Kidney (tissue), 14 donors: ENCODE results near the gene ABCG1. TPM values are rescaled to one million over a fixed set of nuclear protein-coding genes. Genes with fewer than 3 reads are reported as not detected.
A peak's percentile ranks its signal among the peaks of the same experiment; 100 is the strongest.

Experiments
- DNase-seq, 5 donors: peaks; one replicate each; pipeline ENCODE4 v3.0.0-alpha.2; 2013 to 2020
- FAIRE-seq: peaks from 2 replicates; lab custom pipeline; 2012; peaks lifted over from hg19 to GRCh38; lab: Jason Lieb, UNC
- H3K27ac ChIP-seq, 2 donors: one replicate each; pipeline ENCODE4 v1.7.0; 2013; ENCODE audit warnings: low read depth in 2 of 2, low read length in 2 of 2, inconsistent platforms in 1 of 2
- H3K27me3 ChIP-seq: one replicate; pipeline ENCODE4 v1.7.1; 2013; ENCODE audit warnings: low read length, inconsistent platforms; ENCODE audit not compliant: control insufficient read depth, insufficient read depth
- H3K36me3 ChIP-seq, 3 donors: one replicate each; pipeline versions ENCODE4 v1.7.0 to v1.7.1; 2013; ENCODE audit warnings: low read length in 3 of 3, control low read depth in 1 of 3, inconsistent platforms in 1 of 3; ENCODE audit not compliant: insufficient read depth in 3 of 3, control insufficient read depth in 2 of 3
- H3K4me1 ChIP-seq, 3 donors: one replicate each; pipeline versions ENCODE4 v1.7.0 to v1.7.1; 2013; ENCODE audit warnings: low read length in 3 of 3, inconsistent platforms in 1 of 3, low read depth in 1 of 3; ENCODE audit not compliant: control insufficient read depth in 2 of 3, insufficient read depth in 2 of 3
- H3K4me3 ChIP-seq, 3 donors: one replicate each; pipeline versions ENCODE4 v1.7.0 to v1.8.1; 2013; ENCODE audit warnings: low read length in 3 of 3, control low read depth in 1 of 3, inconsistent platforms in 1 of 3
- H3K9ac ChIP-seq, 3 donors: one replicate each; pipeline versions ENCODE4 v1.7.0 to v1.7.1; 2013; ENCODE audit warnings: low read length in 3 of 3, control low read depth in 1 of 3, inconsistent platforms in 1 of 3
- H3K9me3 ChIP-seq, 3 donors: one replicate each; pipeline versions ENCODE4 v1.7.0 to v1.7.1; 2013; ENCODE audit warnings: low read length in 3 of 3, control low read depth in 1 of 3, inconsistent platforms in 1 of 3; ENCODE audit not compliant: control insufficient read depth in 2 of 3, insufficient read depth in 1 of 3
- intact Hi-C: fragments of 100-400 bp; cut with DNase I; formaldehyde crosslinking; loops from one replicate; pipeline ENCODE4 v1.11.1; 2022
- polyA plus RNA-seq: library from polyadenylated mRNA; stranded (reverse); fragments of 350-450 nt; fragmentation: Illumina TruSeq; extraction: RNeasy Lipid Tissue Mini Kit (QIAGEN cat#74804); gene quantifications from one replicate; pipeline ENCODE4 v1.2.3, GENCODE V29; 2014; ENCODE audit warnings: low read depth, low replicate concordance; ENCODE audit not compliant: insufficient read depth
- total RNA-seq: library from RNA; stranded (reverse); fragmentation: NEBNext Ultra II Directional; extraction: Animal tissue kit (Norgen Biotek cat#: 25700); gene quantifications from one replicate; pipeline ENCODE4 v1.2.1, GENCODE V29; 2021
- TF ChIP-seq, protein P1 (sequence below): IDR thresholded peaks from 3 replicates; pipeline ENCODE4 v1.5.1; 2012; ENCODE audit warnings: mild to moderate bottlenecking, moderate library complexity, borderline replicate concordance; ENCODE audit not compliant: insufficient read depth; ENCODE audit errors: extremely low read depth
- donor health status: control.
- donor health status: control.
- donor health status: control.
- donor health status: control.
- donor health status: control.
- donor health status: DM: yes; HTN: yes; CAD: no.
- donor health status: Normal renal cell carcinoma (clear cell type).

The ABCG1 gene
- total and polyA plus RNA-seq, 2 donors from 2014 or later: 5.6 to 27.6 TPM

DNA sequence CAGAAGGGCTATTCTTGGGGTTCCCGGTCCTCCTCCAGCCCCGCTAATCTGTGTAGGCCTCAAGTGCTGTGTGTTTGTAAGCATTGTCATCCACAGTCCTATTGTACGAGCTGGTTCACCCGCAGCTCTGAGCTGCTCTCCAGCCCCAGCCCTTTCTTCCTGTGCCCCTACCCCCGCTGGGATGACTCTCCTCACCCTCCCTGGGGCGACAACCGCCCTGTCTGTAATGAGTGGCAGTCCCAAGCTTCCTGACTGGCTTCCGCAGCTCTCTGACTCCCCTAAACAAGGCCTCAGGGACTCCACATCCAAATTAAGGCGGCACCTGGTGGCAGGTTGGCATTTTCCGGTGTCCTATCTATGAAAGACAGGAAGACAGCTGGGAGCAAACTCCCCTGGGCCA, 50.4 kb downstream of the ABCG1 start:
- TF ChIP-seq, protein P1, sequence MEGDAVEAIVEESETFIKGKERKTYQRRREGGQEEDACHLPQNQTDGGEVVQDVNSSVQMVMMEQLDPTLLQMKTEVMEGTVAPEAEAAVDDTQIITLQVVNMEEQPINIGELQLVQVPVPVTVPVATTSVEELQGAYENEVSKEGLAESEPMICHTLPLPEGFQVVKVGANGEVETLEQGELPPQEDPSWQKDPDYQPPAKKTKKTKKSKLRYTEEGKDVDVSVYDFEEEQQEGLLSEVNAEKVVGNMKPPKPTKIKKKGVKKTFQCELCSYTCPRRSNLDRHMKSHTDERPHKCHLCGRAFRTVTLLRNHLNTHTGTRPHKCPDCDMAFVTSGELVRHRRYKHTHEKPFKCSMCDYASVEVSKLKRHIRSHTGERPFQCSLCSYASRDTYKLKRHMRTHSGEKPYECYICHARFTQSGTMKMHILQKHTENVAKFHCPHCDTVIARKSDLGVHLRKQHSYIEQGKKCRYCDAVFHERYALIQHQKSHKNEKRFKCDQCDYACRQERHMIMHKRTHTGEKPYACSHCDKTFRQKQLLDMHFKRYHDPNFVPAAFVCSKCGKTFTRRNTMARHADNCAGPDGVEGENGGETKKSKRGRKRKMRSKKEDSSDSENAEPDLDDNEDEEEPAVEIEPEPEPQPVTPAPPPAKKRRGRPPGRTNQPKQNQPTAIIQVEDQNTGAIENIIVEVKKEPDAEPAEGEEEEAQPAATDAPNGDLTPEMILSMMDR: no peak
- H3K27me3 ChIP-seq: no peaks in the 10 kb centered on the region
- DNase-seq (no peak), FAIRE-seq (no peak)
- intact Hi-C loops: no loop called here
- H3K36me3 ChIP-seq: no peaks in the 10 kb centered on the region
- H3K27ac ChIP-seq: no peak overlapping the region
- H3K4me1 ChIP-seq: peaks cover 0 to 4% (median 0%) of the 10 kb centered on the region in 3 donors
- H3K9me3 ChIP-seq: no peaks in the 10 kb centered on the region
- no peak overlapping the region for H3K9ac ChIP-seq
- no peak overlapping the region for H3K4me3 ChIP-seq

DNA sequence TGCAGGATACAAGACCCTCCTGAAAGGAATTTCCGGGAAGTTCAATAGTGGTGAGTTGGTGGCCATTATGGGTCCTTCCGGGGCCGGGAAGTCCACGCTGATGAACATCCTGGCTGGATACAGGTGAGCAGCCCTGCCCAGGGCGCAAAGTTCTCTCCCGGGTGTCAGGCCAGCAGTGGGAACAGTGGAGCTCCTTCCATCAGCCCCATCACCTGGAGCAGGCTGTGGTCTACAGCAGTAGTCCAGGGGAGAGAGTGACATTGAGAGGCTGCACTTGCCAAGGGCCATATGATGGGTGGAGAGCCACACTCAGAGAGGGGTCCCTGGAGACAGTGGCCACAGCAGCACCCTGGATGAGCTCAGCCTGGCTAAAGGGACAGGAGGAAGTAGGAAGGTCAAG, 52.1 kb downstream of the ABCG1 start:
- no peak overlapping the region for H3K4me3 ChIP-seq
- H3K4me1 ChIP-seq: peaks cover 0 to 4% (median 0%) of the 10 kb centered on the region in 3 donors
- no peak overlapping the region for H3K27ac ChIP-seq
- DNase-seq (no peak), FAIRE-seq (no peak)
- TF ChIP-seq, protein P1: no peak
- H3K9ac ChIP-seq: no peak overlapping the region
- H3K36me3 ChIP-seq: no peaks in the 10 kb centered on the region
- no peaks in the 10 kb centered on the region for H3K9me3 ChIP-seq
- H3K27me3 ChIP-seq: no peaks in the 10 kb centered on the region
- intact Hi-C loops: no loop called here

DNA sequence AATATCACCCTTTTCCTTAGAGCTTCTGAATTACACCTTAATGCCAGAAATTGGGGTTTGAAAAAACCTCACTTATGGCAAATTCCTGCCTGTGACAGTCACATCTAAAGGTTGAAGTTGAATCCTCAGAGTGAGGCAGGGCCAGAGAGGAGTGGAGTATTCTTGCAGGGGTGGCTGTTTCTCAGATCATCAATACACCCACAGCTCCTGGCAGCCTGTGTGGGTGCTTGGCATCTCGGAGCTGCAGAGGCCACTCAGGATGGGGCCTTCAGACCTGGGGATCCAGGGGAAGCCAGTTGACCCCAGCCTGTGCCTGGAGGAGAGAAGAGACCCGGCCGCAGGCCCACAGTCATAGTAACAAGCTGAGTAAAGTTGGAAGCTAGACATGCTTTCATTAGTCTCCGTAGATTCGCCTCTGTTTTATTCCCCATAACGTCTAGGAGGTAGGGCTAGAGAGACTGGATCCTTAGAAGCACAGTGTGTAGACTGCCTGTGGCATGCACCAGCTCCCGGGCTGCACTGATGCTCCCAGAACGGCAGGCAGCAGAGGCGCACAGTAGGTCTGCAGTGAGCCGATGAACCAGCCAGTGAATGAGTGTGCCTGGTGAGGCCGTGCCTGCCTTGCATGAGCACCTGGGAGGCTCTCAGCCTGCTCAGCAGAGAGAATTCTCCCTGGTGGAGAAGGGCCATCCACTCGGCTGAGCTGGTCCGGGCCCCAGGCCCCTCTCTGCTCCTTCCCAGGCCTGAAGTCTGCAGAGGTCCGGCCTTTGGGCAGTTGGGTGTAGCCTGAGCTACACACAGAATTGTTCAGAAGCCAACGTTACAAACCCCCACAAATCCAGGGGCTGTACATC, 53.4 kb downstream of the ABCG1 start:
- Histone ChIP-seq H3K27ac (no peak overlapping the region), H3K27me3 (no peaks in the 10 kb centered on the region), H3K4me3 (no peak overlapping the region), H3K9ac (no peak overlapping the region), H3K4me1 (peaks cover 0 to 4% (median 0%) of the 10 kb centered on the region in 3 donors), H3K36me3 (no peaks in the 10 kb centered on the region), H3K9me3 (no peaks in the 10 kb centered on the region)
- TF ChIP-seq, protein P1: no peak
- FAIRE-seq: no peak
- intact Hi-C loops: no loop called here
- DNase-seq: peak in 1 of 5 donors; percentile 69
